ENCODE measurements around the gene FCHO1.
"Not testable (repeated sequence)": the region's sequence is repeated elsewhere in the genome, so short reads cannot be mapped to it uniquely, and the experiment has no call there.

Gene FCHO1

GRCh38 chr19:17764348-17764747 is 13.1 kb downstream of the FCHO1 start:
- no peak for DNase-seq

GRCh38 chr19:17765069-17765618 is 13.9 kb downstream of the FCHO1 start:
- no peak for DNase-seq

- peak; percentile 62 for DNase-seq
Observed at GRCh38 chr19:17766543-17767131, 15.4 kb downstream of the FCHO1 start.

GRCh38 chr19:17767559-17767958 is 16.3 kb downstream of the FCHO1 start:
- DNase-seq, result no peak

GRCh38 chr19:17770613-17771012 is 19.3 kb downstream of the FCHO1 start:
- no peak for DNase-seq

GRCh38 chr19:17772172-17772571 is 20.9 kb downstream of the FCHO1 start:
- no peak for DNase-seq

- DNase-seq, result peak; percentile 30
Observed at GRCh38 chr19:17775245-17775927, 24.1 kb downstream of the FCHO1 start.

GRCh38 chr19:17775991-17776803 is 24.9 kb downstream of the FCHO1 start:
- peak; percentile 62 for DNase-seq

- not testable (repeated sequence) for DNase-seq
Observed at GRCh38 chr19:17777840-17778239, 26.6 kb downstream of the FCHO1 start.

GRCh38 chr19:17778251-17778967 is 27.1 kb downstream of the FCHO1 start:
- peak; percentile 62 for DNase-seq

- peak; percentile 41 for DNase-seq
Observed at GRCh38 chr19:17778968-17779929, 28.0 kb downstream of the FCHO1 start.

GRCh38 chr19:17780781-17781180 is 29.5 kb downstream of the FCHO1 start:
- DNase-seq, result no peak

GRCh38 chr19:17783721-17784120 is 32.4 kb downstream of the FCHO1 start:
- not testable (repeated sequence) for DNase-seq

GRCh38 chr19:17784201-17785008 is 33.1 kb downstream of the FCHO1 start:
- DNase-seq, result no peak

- no peak for DNase-seq
Observed at GRCh38 chr19:17787274-17787913, 36.1 kb downstream of the FCHO1 start.

- no peak for DNase-seq
Observed at GRCh38 chr19:17788632-17789031, 37.4 kb downstream of the FCHO1 start.

- DNase-seq, result no peak
Observed at GRCh38 chr19:17790059-17790780, 38.9 kb downstream of the FCHO1 start.

GRCh38 chr19:17794412-17794730 is 43.1 kb downstream of the FCHO1 start:
- no peak for DNase-seq

- DNase-seq, result no peak
Observed at GRCh38 chr19:17794731-17795494, 43.6 kb downstream of the FCHO1 start, which contains the start of gene B3GNT3. B3GNT3 (plus strand) TSS chr19:17795138; CDS start chr19:17807808, 12,670 bp downstream.
